T-cell (primary cell): ENCODE measurements around the gene SEPTIN11. TPM values are rescaled to one million over a fixed set of nuclear protein-coding genes. Genes with fewer than 3 reads are reported as not detected.
"Not testable (repeated sequence)": the region's sequence is repeated elsewhere in the genome, so short reads cannot be mapped to it uniquely, and the experiment has no call there.

Experiments used
- ATAC-seq, 4 experiments: fragments of 200-7000 bp in 3 of 4; fragments of 150-1000 bp in 1 of 4; cut with Tn5 transposase; replicated peaks in 1 of 4; 1 replicate in 3 of 4; 2 replicates in 1 of 4; pipeline ENCODE4 v1.10.0; 2021; ENCODE audit warnings: moderate library complexity in 3 of 4, mild to moderate bottlenecking in 2 of 4, moderate number of reproducible peaks in 1 of 4
- CTCF ChIA-PET, 2 donors: fragments of 300-600 bp; sonication (Branson Sonifier 250); formaldehyde crosslinking; loops; one replicate each; lab custom pipeline; 2022; ENCODE audit warnings: antibody characterized with exemption in 2 of 2; lab: Charles Lee
- POLR2A ChIA-PET, 2 donors: fragments of 300-600 bp; sonication (Branson Sonifier 250); formaldehyde crosslinking; loops; one replicate each; lab custom pipeline; 2022; ENCODE audit warnings: antibody characterized with exemption in 2 of 2; lab: Charles Lee
- DNase-seq, 35 experiments: peaks; one replicate each; pipeline versions ENCODE4 v3.0.0 to v3.0.0-alpha.2; 2013 to 2023
- H3K27ac ChIP-seq: one replicate; pipeline ENCODE4 v1.5.1; 2013; ENCODE audit warnings: low read length
- H3K27me3 ChIP-seq, 2 experiments: replicated peaks in 1 of 2; 1 replicate in 1 of 2; 2 replicates in 1 of 2; pipeline versions ENCODE4 v1.6.1 to v1.7.0; 2013; ENCODE audit warnings: low read length in 1 of 2, mixed read lengths in 1 of 2; ENCODE audit not compliant: control insufficient read depth in 2 of 2, insufficient read depth in 2 of 2; ENCODE audit errors: extremely low read depth in 1 of 2
- H3K36me3 ChIP-seq, 2 donors: 1 replicate in 1 of 2; 2 replicates in 1 of 2; pipeline versions ENCODE4 v1.6.1 to v1.7.0; 2013; ENCODE audit warnings: low read length in 1 of 2; ENCODE audit not compliant: control insufficient read depth in 2 of 2, insufficient read depth in 1 of 2; ENCODE audit errors: extremely low read depth in 1 of 2
- H3K4me1 ChIP-seq, 2 experiments: 1 replicate in 1 of 2; 2 replicates in 1 of 2; pipeline versions ENCODE4 v1.6.1 to v1.7.0; 2013; ENCODE audit warnings: low read length in 2 of 2, mixed read lengths in 1 of 2; ENCODE audit not compliant: insufficient read depth in 2 of 2, control insufficient read depth in 1 of 2; ENCODE audit errors: extremely low read depth in 1 of 2
- H3K4me3 ChIP-seq, 2 donors: 1 replicate in 1 of 2; 2 replicates in 1 of 2; pipeline versions ENCODE4 v1.5.1 to v1.7.0; 2013; ENCODE audit warnings: mild to moderate bottlenecking in 2 of 2, low read length in 1 of 2, moderate library complexity in 1 of 2; ENCODE audit not compliant: control insufficient read depth in 1 of 2; ENCODE audit errors: extremely low read depth in 1 of 2
- H3K9me3 ChIP-seq: 2 replicates; pipeline ENCODE4 v1.7.0; 2013
- H3K27ac Mint-ChIP-seq, 2 donors: one replicate each; pipeline ENCODE4 v1.8.0; 2020 to 2021; ENCODE audit warnings: mild to moderate bottlenecking in 2 of 2, mixed read lengths in 2 of 2
- H3K27me3 Mint-ChIP-seq, 2 donors: one replicate each; pipeline ENCODE4 v1.8.0; 2021 to 2022; ENCODE audit warnings: mixed read lengths in 2 of 2
- H3K36me3 Mint-ChIP-seq: one replicate; pipeline ENCODE4 v1.8.0; 2021; ENCODE audit warnings: mixed read lengths
- H3K4me1 Mint-ChIP-seq, 3 donors: one replicate each; pipeline ENCODE4 v1.8.0; 2020 to 2022; ENCODE audit warnings: mixed read lengths in 3 of 3, mild to moderate bottlenecking in 1 of 3
- H3K4me3 Mint-ChIP-seq, 3 donors: one replicate each; pipeline ENCODE4 v1.8.0; 2020 to 2022; ENCODE audit warnings: mild to moderate bottlenecking in 3 of 3, mixed read lengths in 3 of 3, moderate library complexity in 3 of 3
- H3K9me3 Mint-ChIP-seq, 3 donors: one replicate each; pipeline ENCODE4 v1.8.0; 2020 to 2022; ENCODE audit warnings: mixed read lengths in 3 of 3
- WGBS: methylation state at CpG from one replicate; pipeline ENCODE4 v1.1.5; 2013; ENCODE audit warnings: missing lambda C conversion rate; ENCODE audit not compliant: insufficient coverage; 5-methylcytosine and 5-hydroxymethylcytosine counted together
- total RNA-seq, 35 experiments: library from RNA in 6 of 35; stranded (reverse) in 6 of 35; fragments of 120-200 nt in 1 of 35; gene quantifications; one replicate each; pipeline versions ENCODE4 v1.2.1 to v1.2.4 and lab custom pipeline; 2013 to 2026

SEPTIN11 gene
- total RNA-seq, 5 donors from 2014 or later (not counting 1 experiment from before 2014, with no cell fraction given) = 20.9 to 25.0 (median 22.8) TPM

GRCh38 chr4:76963131-76963750, 13.7 kb downstream of the SEPTIN11 start:
- no peak overlapping the region for H3K4me3 ChIP-seq
- ChIA-PET POLR2A (no interaction called here), CTCF (no interaction called here)
- Mint-ChIP-seq H3K36me3 (peaks cover 14% of the 10 kb centered on the region), H3K9me3 (peaks cover 0 to 3% (median 0%) of the 10 kb centered on the region in 3 donors), H3K27me3 (no peaks in the 10 kb centered on the region), H3K4me3 (no peak overlapping the region), H3K27ac (no peak overlapping the region), H3K4me1 (peaks cover 15 to 25% (median 21%) of the 10 kb centered on the region in 3 donors)
- no peak for DNase-seq
- no peak for ATAC-seq
- no peaks in the 10 kb centered on the region for H3K27me3 ChIP-seq
- H3K9me3 ChIP-seq = no peaks in the 10 kb centered on the region
- peaks cover 2 to 4% of the 10 kb centered on the region in 2 experiments for H3K4me1 ChIP-seq
- no peak overlapping the region for H3K27ac ChIP-seq
- H3K36me3 ChIP-seq = no peaks in the 10 kb centered on the region
- no CpG with 5 or more reads among the region's 4 CpGs for WGBS

GRCh38 chr4:76963927-76964326, 14.4 kb downstream of the SEPTIN11 start:
- not testable (repeated sequence) for H3K4me3 Mint-ChIP-seq
- CTCF ChIA-PET = interaction anchor here in 1 of 2 donors (1.0 kb wide), 1 partner anchor 14 kb away, joined by 4 read pairs; no protein-coding TSS in a partner anchor

GRCh38 chr4:76964769-76965168, 15.2 kb downstream of the SEPTIN11 start:
- CTCF ChIA-PET = interaction anchor here (0.7 to 1.0 kb wide), 2 partner anchors 13 to 81 kb away, joined by 3 to 4 read pairs; no protein-coding TSS in a partner anchor
- Histone ChIP-seq H3K9me3 (no peaks in the 10 kb centered on the region), H3K27me3 (no peaks in the 10 kb centered on the region), H3K27ac (no peak overlapping the region), H3K4me3 (no peak overlapping the region), H3K4me1 (peaks cover 2 to 4% of the 10 kb centered on the region in 2 experiments), H3K36me3 (no peaks in the 10 kb centered on the region)
- POLR2A ChIA-PET = interaction anchor here (0.6 to 0.8 kb wide), 3 partner anchors 25 to 765 kb away, joined by 3 read pairs; no protein-coding TSS in a partner anchor
- Mint-ChIP-seq H3K27me3 (no peaks in the 10 kb centered on the region), H3K27ac (no peak overlapping the region), H3K4me3 (no peak overlapping the region), H3K36me3 (peaks cover 11% of the 10 kb centered on the region), H3K4me1 (peaks cover 15 to 22% (median 18%) of the 10 kb centered on the region in 3 donors), H3K9me3 (peaks cover 0 to 3% (median 0%) of the 10 kb centered on the region in 3 donors)
- no peak for DNase-seq
- WGBS = no CpG with 5 or more reads among the region's 1 CpG
- ATAC-seq = no peak

More at GRCh38 chr4:76963927-76964326, 14.4 kb downstream of the SEPTIN11 start:
- not testable (repeated sequence) for H3K9me3 Mint-ChIP-seq, H3K27ac ChIP-seq, H3K27ac Mint-ChIP-seq, H3K36me3 ChIP-seq, H3K27me3 Mint-ChIP-seq, H3K4me3 ChIP-seq, DNase-seq, ATAC-seq, H3K27me3 ChIP-seq, H3K9me3 ChIP-seq, H3K4me1 ChIP-seq
- no CpG with 5 or more reads among the region's 1 CpG for WGBS
- peaks cover 15 to 25% (median 21%) of the 10 kb centered on the region in 3 donors for H3K4me1 Mint-ChIP-seq
- POLR2A ChIA-PET = interaction anchor here in 1 of 2 donors (0.7 to 0.8 kb wide), 2 partner anchors 26 to 113 kb away, joined by 3 read pairs; no protein-coding TSS in a partner anchor
- peaks cover 14% of the 10 kb centered on the region for H3K36me3 Mint-ChIP-seq

- ChIA-PET POLR2A (interaction anchor here in 1 of 2 donors (0.6 kb wide), 1 partner anchor 212 kb away, joined by 4 read pairs; no protein-coding TSS in a partner anchor), CTCF (interaction anchor here in 1 of 2 donors (0.6 kb wide), 1 partner anchor 13 kb away, joined by 4 read pairs; no protein-coding TSS in a partner anchor)
- H3K27ac Mint-ChIP-seq = no peak overlapping the region
- Histone ChIP-seq H3K9me3 (no peaks in the 10 kb centered on the region), H3K4me1 (peaks cover 2% of the 10 kb centered on the region in 2 experiments), H3K27ac (no peak overlapping the region), H3K36me3 (no peaks in the 10 kb centered on the region), H3K4me3 (no peak overlapping the region), H3K27me3 (no peaks in the 10 kb centered on the region)
- H3K4me3 Mint-ChIP-seq = no peak overlapping the region
- H3K4me1 Mint-ChIP-seq = peaks cover 11 to 19% (median 13%) of the 10 kb centered on the region in 3 donors
- no peaks in the 10 kb centered on the region for H3K27me3 Mint-ChIP-seq
- H3K9me3 Mint-ChIP-seq = peaks cover 0 to 3% (median 0%) of the 10 kb centered on the region in 3 donors
- peaks cover 8% of the 10 kb centered on the region for H3K36me3 Mint-ChIP-seq
- ATAC-seq (no peak), DNase-seq (no peak)
- no CpG with 5 or more reads among the region's 2 CpGs for WGBS
These were observed 16.5 kb downstream of the SEPTIN11 start for GRCh38 chr4:76965866-76966579.

- no peaks in the 10 kb centered on the region for H3K9me3 ChIP-seq
- Mint-ChIP-seq H3K27ac (no peak overlapping the region), H3K4me3 (no peak overlapping the region), H3K9me3 (peaks cover 0 to 3% (median 0%) of the 10 kb centered on the region in 3 donors), H3K27me3 (no peaks in the 10 kb centered on the region), H3K36me3 (peaks cover 12% of the 10 kb centered on the region), H3K4me1 (peaks cover 15 to 22% (median 20%) of the 10 kb centered on the region in 3 donors)
- no peak overlapping the region for H3K27ac ChIP-seq
- 100% methylated on average over 1 of the region's 4 CpGs for WGBS
- POLR2A ChIA-PET = no interaction called here
- H3K4me1 ChIP-seq = peaks cover 2% of the 10 kb centered on the region in 2 experiments
- H3K27me3 ChIP-seq = no peaks in the 10 kb centered on the region
- no peak overlapping the region for H3K4me3 ChIP-seq
- CTCF ChIA-PET = interaction anchor here in 1 of 2 donors (1.3 kb wide), 1 partner anchor 76 kb away, joined by 3 read pairs; no protein-coding TSS in a partner anchor
- no peaks in the 10 kb centered on the region for H3K36me3 ChIP-seq
- DNase-seq (no peak), ATAC-seq (no peak)
These were observed 19.4 kb downstream of the SEPTIN11 start for GRCh38 chr4:76968937-76969336.

GRCh38 chr4:76969495-76969894, 19.9 kb downstream of the SEPTIN11 start:
- no peak overlapping the region for H3K27ac Mint-ChIP-seq
- Histone ChIP-seq H3K9me3 (no peaks in the 10 kb centered on the region), H3K27me3 (no peaks in the 10 kb centered on the region), H3K4me3 (no peak overlapping the region), H3K4me1 (peaks cover 1 to 2% of the 10 kb centered on the region in 2 experiments), H3K27ac (no peak overlapping the region), H3K36me3 (no peaks in the 10 kb centered on the region)
- no peaks in the 10 kb centered on the region for H3K9me3 Mint-ChIP-seq
- no peaks in the 10 kb centered on the region for H3K27me3 Mint-ChIP-seq
- H3K4me1 Mint-ChIP-seq = peaks cover 14 to 20% (median 18%) of the 10 kb centered on the region in 3 donors
- DNase-seq (no peak), ATAC-seq (no peak)
- no peak overlapping the region for H3K4me3 Mint-ChIP-seq
- no CpG with 5 or more reads among the region's 3 CpGs for WGBS
- ChIA-PET POLR2A (no interaction called here), CTCF (interaction anchor here (0.6 to 1.3 kb wide), 2 partner anchors 76 to 190 kb away, joined by 3 read pairs; no protein-coding TSS in a partner anchor)
- H3K36me3 Mint-ChIP-seq = peaks cover 9% of the 10 kb centered on the region
